GM12801 (cell line): ENCODE measurements around the gene ZNF619.

Experiments
- CTCF ChIP-seq: IDR thresholded peaks from one replicate; pipeline ENCODE4 v1.5.1; 2011; ENCODE audit warnings: control low read depth; ENCODE audit not compliant: insufficient read length; ENCODE audit errors: extremely low read depth

Gene ZNF619

GRCh38 chr3:40523781-40524180 is 46.9 kb downstream of the ZNF619 start:
- TF ChIP-seq CTCF: no peak

GRCh38 chr3:40524222-40524567 is 47.3 kb downstream of the ZNF619 start:
- no peak for TF ChIP-seq CTCF

GRCh38 chr3:40524568-40525285 is 47.8 kb downstream of the ZNF619 start, which contains the start of gene ZNF621:
Gene ZNF621 (plus strand): TSS chr3:40524960. CDS start chr3:40525841, 881 bp downstream.
- no peak for TF ChIP-seq CTCF

- no peak for TF ChIP-seq CTCF
Observed at GRCh38 chr3:40528426-40528825, 51.5 kb downstream of the ZNF619 start.

- no peak for TF ChIP-seq CTCF
Observed at GRCh38 chr3:40532252-40532651, 55.3 kb downstream of the ZNF619 start.

- no peak for TF ChIP-seq CTCF
Observed at GRCh38 chr3:40534283-40534682, 57.4 kb downstream of the ZNF619 start.
